Lower leg skin (tissue), 3 donors: ENCODE results near the gene MAN2B1.

Experiments used
- POLR2A ChIP-seq, 2 donors: fragments of 450-650 bp; IDR thresholded peaks; one replicate each; pipeline ENCODE4 v1.6.1; 2016 to 2017; ENCODE audit warnings: antibody characterized with exemption in 2 of 2, mild to moderate bottlenecking in 1 of 2, moderate library complexity in 1 of 2
- TF ChIP-seq, protein P1 (sequence below), 3 donors: fragments of 450-650 bp; IDR thresholded peaks; one replicate each; pipeline ENCODE4 v1.5.1; 2016; ENCODE audit warnings: antibody characterized with exemption in 3 of 3, mild to moderate bottlenecking in 3 of 3, moderate library complexity in 2 of 3

DNA sequence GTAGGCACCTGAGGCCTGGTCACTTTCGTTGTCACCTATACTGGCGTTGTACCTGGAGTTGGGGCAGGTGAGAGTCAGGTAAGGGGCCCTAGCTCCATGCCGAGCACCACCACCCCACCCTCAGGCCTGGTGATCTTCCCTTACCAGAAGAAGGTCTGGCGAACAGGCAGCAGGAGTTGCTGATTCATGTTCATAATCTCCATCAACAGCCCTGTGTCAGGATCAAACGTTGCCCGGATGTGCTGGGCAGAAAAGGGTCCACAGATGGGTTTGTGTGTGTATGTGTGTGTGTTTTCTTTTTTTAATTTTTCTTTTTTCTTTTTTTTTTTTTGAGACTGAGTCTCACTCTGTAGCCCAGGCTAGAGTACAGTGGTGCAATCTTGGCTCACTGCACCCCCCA, 14.3 kb downstream of the MAN2B1 start:
- TF ChIP-seq, protein P1, sequence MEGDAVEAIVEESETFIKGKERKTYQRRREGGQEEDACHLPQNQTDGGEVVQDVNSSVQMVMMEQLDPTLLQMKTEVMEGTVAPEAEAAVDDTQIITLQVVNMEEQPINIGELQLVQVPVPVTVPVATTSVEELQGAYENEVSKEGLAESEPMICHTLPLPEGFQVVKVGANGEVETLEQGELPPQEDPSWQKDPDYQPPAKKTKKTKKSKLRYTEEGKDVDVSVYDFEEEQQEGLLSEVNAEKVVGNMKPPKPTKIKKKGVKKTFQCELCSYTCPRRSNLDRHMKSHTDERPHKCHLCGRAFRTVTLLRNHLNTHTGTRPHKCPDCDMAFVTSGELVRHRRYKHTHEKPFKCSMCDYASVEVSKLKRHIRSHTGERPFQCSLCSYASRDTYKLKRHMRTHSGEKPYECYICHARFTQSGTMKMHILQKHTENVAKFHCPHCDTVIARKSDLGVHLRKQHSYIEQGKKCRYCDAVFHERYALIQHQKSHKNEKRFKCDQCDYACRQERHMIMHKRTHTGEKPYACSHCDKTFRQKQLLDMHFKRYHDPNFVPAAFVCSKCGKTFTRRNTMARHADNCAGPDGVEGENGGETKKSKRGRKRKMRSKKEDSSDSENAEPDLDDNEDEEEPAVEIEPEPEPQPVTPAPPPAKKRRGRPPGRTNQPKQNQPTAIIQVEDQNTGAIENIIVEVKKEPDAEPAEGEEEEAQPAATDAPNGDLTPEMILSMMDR (IDR thresholded peaks at IDR 0.05), result no peak
- TF ChIP-seq POLR2A (IDR thresholded peaks at IDR 0.05), result no peak
